ENCODE measurements around the gene RGMA.

Gene RGMA

GRCh38 chr15:93076875-93077274 is 12.1 kb downstream of the RGMA start:
- ChIA-PET POLR2A (interaction anchor here (1.5 kb wide), 1 partner anchor 11 kb away, joined by 4 read pairs; no protein-coding TSS in a partner anchor), CTCF (interaction anchor here (1.0 to 4.5 kb wide), 2 partner anchors 10 to 46 kb away, joined by 5 to 44 read pairs; partner anchors contain the start of gene RGMA)
- no peak for DNase-seq (ENCODE audit: extremely low spot score)
- TF ChIP-seq PKNOX1 (IDR thresholded peaks at IDR 0.05), result no peak
- TF ChIP-seq LEF1 (IDR thresholded peaks at IDR 0.05; ENCODE audit: borderline replicate concordance), result no peak
- TF ChIP-seq FOXM1 (IDR thresholded peaks at IDR 0.05; ENCODE audit: borderline replicate concordance), result no peak
- no peak for TF ChIP-seq ELF4 (IDR thresholded peaks at IDR 0.05)
- no peak for TF ChIP-seq FOXK2 (IDR thresholded peaks at IDR 0.05)
- no peak for TF ChIP-seq SUZ12 (IDR thresholded peaks at IDR 0.05)
- TF ChIP-seq FOXA1 (IDR thresholded peaks at IDR 0.05), result no peak
- no peak for TF ChIP-seq TARDBP (IDR thresholded peaks at IDR 0.05)
- TF ChIP-seq HDGF (IDR thresholded peaks at IDR 0.05; ENCODE audit: borderline replicate concordance), result no peak
- no peak for TF ChIP-seq ZNF384 (IDR thresholded peaks at IDR 0.05)
- no peak for TF ChIP-seq ARNT (IDR thresholded peaks at IDR 0.05)
- no peak for TF ChIP-seq CTBP1 (IDR thresholded peaks at IDR 0.05; ENCODE audit: borderline replicate concordance)
- no peak for TF ChIP-seq L3MBTL2 (conservative IDR thresholded peaks at IDR 0.05)
- no peak for TF ChIP-seq BHLHE40 (IDR thresholded peaks at IDR 0.05; ENCODE audit: borderline replicate concordance)
- no peak for TF ChIP-seq NFRKB (IDR thresholded peaks at IDR 0.05)
- TF ChIP-seq SP1 (IDR thresholded peaks at IDR 0.05), result no peak

DNA sequence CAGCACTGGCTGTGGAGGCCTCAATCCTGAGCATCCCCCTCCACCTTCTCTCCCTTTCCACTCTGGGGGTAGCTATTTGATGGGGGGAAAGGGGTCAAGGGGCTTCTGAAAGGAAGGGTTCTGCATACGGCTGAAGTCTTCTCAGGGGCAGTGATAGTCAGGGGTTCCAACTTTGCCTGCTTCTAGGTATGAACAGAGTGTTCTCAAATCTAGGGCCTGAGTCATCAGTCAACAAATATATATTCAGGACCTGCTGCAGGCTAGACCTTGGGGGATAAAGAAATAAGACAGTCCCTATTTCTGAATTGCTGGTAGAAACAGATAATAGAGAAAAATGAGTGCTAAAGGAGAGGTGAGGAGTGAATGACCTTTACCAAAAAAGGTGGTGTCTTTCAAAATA is 12.8 kb downstream of the RGMA start:
- TF ChIP-seq ZNF384 (IDR thresholded peaks at IDR 0.05) (no peak), SP1 (IDR thresholded peaks at IDR 0.05) (no peak), ELF4 (IDR thresholded peaks at IDR 0.05) (no peak), CTBP1 (IDR thresholded peaks at IDR 0.05; ENCODE audit: borderline replicate concordance) (no peak), PKNOX1 (IDR thresholded peaks at IDR 0.05) (no peak), FOXM1 (IDR thresholded peaks at IDR 0.05; ENCODE audit: borderline replicate concordance) (no peak), ARNT (IDR thresholded peaks at IDR 0.05) (no peak), LEF1 (IDR thresholded peaks at IDR 0.05; ENCODE audit: borderline replicate concordance) (no peak), FOXK2 (IDR thresholded peaks at IDR 0.05) (no peak), SUZ12 (IDR thresholded peaks at IDR 0.05) (no peak), L3MBTL2 (conservative IDR thresholded peaks at IDR 0.05) (no peak), BHLHE40 (IDR thresholded peaks at IDR 0.05; ENCODE audit: borderline replicate concordance) (no peak), NFRKB (IDR thresholded peaks at IDR 0.05) (no peak), HDGF (IDR thresholded peaks at IDR 0.05; ENCODE audit: borderline replicate concordance) (no peak), FOXA1 (IDR thresholded peaks at IDR 0.05) (no peak), TARDBP (IDR thresholded peaks at IDR 0.05) (no peak)
- POLR2A ChIA-PET, result interaction anchor here (1.5 kb wide), 1 partner anchor 11 kb away, joined by 4 read pairs; no protein-coding TSS in a partner anchor
- DNase-seq (ENCODE audit: extremely low spot score), result no peak
- CTCF ChIA-PET, result interaction anchor here (1.0 to 4.5 kb wide), 2 partner anchors 11 to 46 kb away, joined by 5 to 44 read pairs; partner anchors contain the start of gene RGMA

GRCh38 chr15:93074599-93074998 is 14.4 kb downstream of the RGMA start:
- POLR2A ChIA-PET, result no interaction called here
- DNase-seq (ENCODE audit: extremely low spot score), result no peak
- CTCF ChIA-PET, result interaction anchor here (0.9 to 4.5 kb wide), 2 partner anchors 13 to 44 kb away, joined by 3 to 44 read pairs; partner anchors contain the start of gene RGMA
- TF ChIP-seq FOXM1 (IDR thresholded peaks at IDR 0.05; ENCODE audit: borderline replicate concordance) (no peak), FOXA1 (IDR thresholded peaks at IDR 0.05) (no peak), ELF4 (IDR thresholded peaks at IDR 0.05) (no peak), HDGF (IDR thresholded peaks at IDR 0.05; ENCODE audit: borderline replicate concordance) (no peak), LEF1 (IDR thresholded peaks at IDR 0.05; ENCODE audit: borderline replicate concordance) (no peak), TARDBP (IDR thresholded peaks at IDR 0.05) (no peak), FOXK2 (IDR thresholded peaks at IDR 0.05) (no peak)

DNA sequence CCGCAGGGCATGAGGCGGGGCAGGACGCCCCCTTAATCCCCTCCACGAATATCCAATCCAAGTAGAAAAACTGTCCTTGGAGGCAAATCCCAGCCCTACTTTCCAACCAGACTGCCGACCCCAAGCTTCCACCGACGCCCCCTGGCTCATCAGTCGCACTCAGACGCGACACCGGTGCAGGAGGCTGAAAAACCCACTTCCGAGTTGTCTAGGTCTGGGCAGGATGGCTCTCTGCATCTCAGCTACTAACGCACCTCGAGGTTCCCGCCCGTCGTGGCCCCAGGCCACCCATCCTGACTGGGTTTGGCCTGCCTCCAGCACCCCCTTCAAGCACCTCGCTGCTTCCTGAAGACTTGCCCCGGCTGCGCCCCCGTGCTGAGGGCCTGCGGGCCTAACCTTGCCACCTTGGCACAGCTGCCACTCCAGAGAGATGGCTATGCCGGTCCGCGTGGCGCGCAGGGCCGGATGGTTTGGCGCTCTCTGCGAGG is 15.5 kb downstream of the RGMA start:
- ChIA-PET CTCF (interaction anchor here (0.9 kb wide), 1 partner anchor 43 kb away, joined by 3 read pairs; no protein-coding TSS in a partner anchor), POLR2A (interaction anchor here (3.5 kb wide), 1 partner anchor 14 kb away, joined by 12 read pairs; no protein-coding TSS in a partner anchor)
- no peak for DNase-seq (ENCODE audit: extremely low spot score)
- TF ChIP-seq ELF4 (IDR thresholded peaks at IDR 0.05), result no peak
- no peak for TF ChIP-seq L3MBTL2 (conservative IDR thresholded peaks at IDR 0.05)
- no peak for TF ChIP-seq TARDBP (IDR thresholded peaks at IDR 0.05)
- TF ChIP-seq SUZ12 (IDR thresholded peaks at IDR 0.05), result no peak
- no peak for TF ChIP-seq PKNOX1 (IDR thresholded peaks at IDR 0.05)
- TF ChIP-seq HDGF (IDR thresholded peaks at IDR 0.05; ENCODE audit: borderline replicate concordance), result no peak
- TF ChIP-seq FOXK2 (IDR thresholded peaks at IDR 0.05), result no peak
- no peak for TF ChIP-seq SP1 (IDR thresholded peaks at IDR 0.05)
- TF ChIP-seq CTBP1 (IDR thresholded peaks at IDR 0.05; ENCODE audit: borderline replicate concordance), result no peak
- TF ChIP-seq BHLHE40 (IDR thresholded peaks at IDR 0.05; ENCODE audit: borderline replicate concordance), result no peak
- no peak for TF ChIP-seq FOXA1 (IDR thresholded peaks at IDR 0.05)
- TF ChIP-seq ZNF384 (IDR thresholded peaks at IDR 0.05), result no peak
- no peak for TF ChIP-seq ARNT (IDR thresholded peaks at IDR 0.05)
- no peak for TF ChIP-seq FOXM1 (IDR thresholded peaks at IDR 0.05; ENCODE audit: borderline replicate concordance)
- no peak for TF ChIP-seq NFRKB (IDR thresholded peaks at IDR 0.05)
- no peak for TF ChIP-seq LEF1 (IDR thresholded peaks at IDR 0.05; ENCODE audit: borderline replicate concordance)

DNA sequence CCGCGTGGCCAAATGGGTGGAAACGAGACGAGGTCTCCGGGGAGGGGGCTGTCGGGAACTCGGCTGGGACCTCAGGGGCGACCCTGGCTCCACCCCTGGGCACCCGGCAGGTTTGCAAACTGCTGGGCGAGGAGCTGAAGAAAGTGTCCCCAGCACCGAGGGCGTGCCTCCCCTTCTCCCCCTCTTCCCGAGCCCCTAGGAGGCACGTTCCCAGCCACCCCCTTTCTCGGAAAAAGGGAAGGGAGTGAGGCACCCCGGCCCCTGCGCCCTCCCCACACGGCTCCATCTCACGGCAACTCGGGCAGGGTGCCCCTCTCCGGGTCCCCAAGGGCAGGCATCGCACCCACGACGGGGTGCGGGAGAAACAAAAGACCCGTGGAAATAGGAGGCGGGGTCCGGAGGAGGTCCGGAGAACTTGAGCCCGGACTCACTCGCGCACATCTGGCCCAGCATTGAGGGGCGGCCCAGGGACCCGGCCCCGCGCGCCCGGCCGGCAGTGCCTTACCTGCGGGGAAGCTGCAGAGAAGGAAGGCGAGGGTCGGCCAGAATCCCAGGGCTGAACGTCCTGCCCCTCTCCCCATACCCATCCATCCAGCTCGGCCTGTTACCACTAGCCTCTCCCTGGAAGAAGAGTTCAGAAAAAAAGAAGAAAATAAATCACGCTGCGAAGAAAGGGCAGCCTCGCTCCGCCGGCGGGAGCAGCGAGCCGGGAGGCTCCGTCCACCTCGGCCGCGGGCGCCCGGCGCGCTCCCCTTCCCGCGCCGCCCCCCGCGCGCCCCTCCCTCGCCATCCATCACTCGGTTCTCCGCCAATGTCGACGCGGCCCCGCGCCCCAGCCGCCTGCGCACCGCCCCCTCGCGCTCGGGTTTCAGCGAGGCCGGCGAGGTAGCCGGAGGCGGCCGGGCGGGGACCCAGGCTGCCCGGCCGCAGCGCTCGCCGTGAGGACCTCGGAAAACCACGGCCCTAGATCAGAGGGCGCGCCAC is 16.3 kb downstream of the RGMA start:
- TF ChIP-seq PKNOX1 (IDR thresholded peaks at IDR 0.05) (peak; percentile 81), ARNT (IDR thresholded peaks at IDR 0.05) (0 out of 2 replicates have a peak, but pooled peaks have one; percentile 4), L3MBTL2 (conservative IDR thresholded peaks at IDR 0.05) (peak; percentile 37; the same call in 1 of the 2 replicates), LEF1 (IDR thresholded peaks at IDR 0.05; ENCODE audit: borderline replicate concordance) (no peak), SP1 (IDR thresholded peaks at IDR 0.05) (no peak), FOXM1 (IDR thresholded peaks at IDR 0.05; ENCODE audit: borderline replicate concordance) (peak; percentile 26; the same call in 1 of the 2 replicates)
- CTCF ChIA-PET, result interaction anchor here (1.0 to 2.4 kb wide), 5 partner anchors 15 to 1047 kb away, joined by 3 to 13 read pairs (median 5); no protein-coding TSS in a partner anchor
- POLR2A ChIA-PET, result interaction anchor here (0.9 to 3.5 kb wide), 6 partner anchors 11 to 47 kb away, joined by 3 to 12 read pairs (median 3); no protein-coding TSS in a partner anchor
- DNase-seq (ENCODE audit: extremely low spot score), result peak; percentile 87

Data from HEK293T (cell line).